Measurements from ENCODE around the gene ST6GALNAC6.

GRCh38 chr9:127844821-127845359 lies 54.5 kb downstream of the ST6GALNAC6 start:
- no peak for TF ChIP-seq CTCF (conservative IDR thresholded peaks at IDR 0.05; ENCODE audit: low read length)
- TF ChIP-seq EZH2phosphoT487 (IDR thresholded peaks at IDR 0.05; ENCODE audit: borderline replicate concordance), result no peak

All from Loucy (cell line).